ENCODE data around the gene UNG. TPM values are rescaled to one million over a fixed set of nuclear protein-coding genes. Genes with fewer than 3 reads are reported as not detected.

The UNG gene
- total and polyA plus RNA-seq, 9 of the 15 experiments (the other 6 are each of a cell fraction or from before 2014, with no cell fraction given): 8.4 to 59.8 (median 41.0) TPM

DNA sequence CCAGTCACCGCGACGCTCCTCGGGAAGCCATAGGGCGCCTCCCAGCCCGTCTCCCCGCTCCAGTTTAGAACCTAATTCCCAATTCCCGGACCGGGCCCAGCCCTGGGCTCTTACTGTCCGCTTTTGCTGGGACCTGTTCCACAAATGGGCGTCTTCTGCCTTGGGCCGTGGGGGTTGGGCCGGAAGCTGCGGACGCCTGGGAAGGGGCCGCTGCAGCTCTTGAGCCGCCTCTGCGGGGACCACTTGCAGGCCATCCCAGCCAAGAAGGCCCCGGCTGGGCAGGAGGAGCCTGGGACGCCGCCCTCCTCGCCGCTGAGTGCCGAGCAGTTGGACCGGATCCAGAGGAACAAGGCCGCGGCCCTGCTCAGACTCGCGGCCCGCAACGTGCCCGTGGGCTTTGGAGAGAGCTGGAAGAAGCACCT, 797 bp downstream of the UNG start (continued):
- TF ChIP-seq, protein P1, sequence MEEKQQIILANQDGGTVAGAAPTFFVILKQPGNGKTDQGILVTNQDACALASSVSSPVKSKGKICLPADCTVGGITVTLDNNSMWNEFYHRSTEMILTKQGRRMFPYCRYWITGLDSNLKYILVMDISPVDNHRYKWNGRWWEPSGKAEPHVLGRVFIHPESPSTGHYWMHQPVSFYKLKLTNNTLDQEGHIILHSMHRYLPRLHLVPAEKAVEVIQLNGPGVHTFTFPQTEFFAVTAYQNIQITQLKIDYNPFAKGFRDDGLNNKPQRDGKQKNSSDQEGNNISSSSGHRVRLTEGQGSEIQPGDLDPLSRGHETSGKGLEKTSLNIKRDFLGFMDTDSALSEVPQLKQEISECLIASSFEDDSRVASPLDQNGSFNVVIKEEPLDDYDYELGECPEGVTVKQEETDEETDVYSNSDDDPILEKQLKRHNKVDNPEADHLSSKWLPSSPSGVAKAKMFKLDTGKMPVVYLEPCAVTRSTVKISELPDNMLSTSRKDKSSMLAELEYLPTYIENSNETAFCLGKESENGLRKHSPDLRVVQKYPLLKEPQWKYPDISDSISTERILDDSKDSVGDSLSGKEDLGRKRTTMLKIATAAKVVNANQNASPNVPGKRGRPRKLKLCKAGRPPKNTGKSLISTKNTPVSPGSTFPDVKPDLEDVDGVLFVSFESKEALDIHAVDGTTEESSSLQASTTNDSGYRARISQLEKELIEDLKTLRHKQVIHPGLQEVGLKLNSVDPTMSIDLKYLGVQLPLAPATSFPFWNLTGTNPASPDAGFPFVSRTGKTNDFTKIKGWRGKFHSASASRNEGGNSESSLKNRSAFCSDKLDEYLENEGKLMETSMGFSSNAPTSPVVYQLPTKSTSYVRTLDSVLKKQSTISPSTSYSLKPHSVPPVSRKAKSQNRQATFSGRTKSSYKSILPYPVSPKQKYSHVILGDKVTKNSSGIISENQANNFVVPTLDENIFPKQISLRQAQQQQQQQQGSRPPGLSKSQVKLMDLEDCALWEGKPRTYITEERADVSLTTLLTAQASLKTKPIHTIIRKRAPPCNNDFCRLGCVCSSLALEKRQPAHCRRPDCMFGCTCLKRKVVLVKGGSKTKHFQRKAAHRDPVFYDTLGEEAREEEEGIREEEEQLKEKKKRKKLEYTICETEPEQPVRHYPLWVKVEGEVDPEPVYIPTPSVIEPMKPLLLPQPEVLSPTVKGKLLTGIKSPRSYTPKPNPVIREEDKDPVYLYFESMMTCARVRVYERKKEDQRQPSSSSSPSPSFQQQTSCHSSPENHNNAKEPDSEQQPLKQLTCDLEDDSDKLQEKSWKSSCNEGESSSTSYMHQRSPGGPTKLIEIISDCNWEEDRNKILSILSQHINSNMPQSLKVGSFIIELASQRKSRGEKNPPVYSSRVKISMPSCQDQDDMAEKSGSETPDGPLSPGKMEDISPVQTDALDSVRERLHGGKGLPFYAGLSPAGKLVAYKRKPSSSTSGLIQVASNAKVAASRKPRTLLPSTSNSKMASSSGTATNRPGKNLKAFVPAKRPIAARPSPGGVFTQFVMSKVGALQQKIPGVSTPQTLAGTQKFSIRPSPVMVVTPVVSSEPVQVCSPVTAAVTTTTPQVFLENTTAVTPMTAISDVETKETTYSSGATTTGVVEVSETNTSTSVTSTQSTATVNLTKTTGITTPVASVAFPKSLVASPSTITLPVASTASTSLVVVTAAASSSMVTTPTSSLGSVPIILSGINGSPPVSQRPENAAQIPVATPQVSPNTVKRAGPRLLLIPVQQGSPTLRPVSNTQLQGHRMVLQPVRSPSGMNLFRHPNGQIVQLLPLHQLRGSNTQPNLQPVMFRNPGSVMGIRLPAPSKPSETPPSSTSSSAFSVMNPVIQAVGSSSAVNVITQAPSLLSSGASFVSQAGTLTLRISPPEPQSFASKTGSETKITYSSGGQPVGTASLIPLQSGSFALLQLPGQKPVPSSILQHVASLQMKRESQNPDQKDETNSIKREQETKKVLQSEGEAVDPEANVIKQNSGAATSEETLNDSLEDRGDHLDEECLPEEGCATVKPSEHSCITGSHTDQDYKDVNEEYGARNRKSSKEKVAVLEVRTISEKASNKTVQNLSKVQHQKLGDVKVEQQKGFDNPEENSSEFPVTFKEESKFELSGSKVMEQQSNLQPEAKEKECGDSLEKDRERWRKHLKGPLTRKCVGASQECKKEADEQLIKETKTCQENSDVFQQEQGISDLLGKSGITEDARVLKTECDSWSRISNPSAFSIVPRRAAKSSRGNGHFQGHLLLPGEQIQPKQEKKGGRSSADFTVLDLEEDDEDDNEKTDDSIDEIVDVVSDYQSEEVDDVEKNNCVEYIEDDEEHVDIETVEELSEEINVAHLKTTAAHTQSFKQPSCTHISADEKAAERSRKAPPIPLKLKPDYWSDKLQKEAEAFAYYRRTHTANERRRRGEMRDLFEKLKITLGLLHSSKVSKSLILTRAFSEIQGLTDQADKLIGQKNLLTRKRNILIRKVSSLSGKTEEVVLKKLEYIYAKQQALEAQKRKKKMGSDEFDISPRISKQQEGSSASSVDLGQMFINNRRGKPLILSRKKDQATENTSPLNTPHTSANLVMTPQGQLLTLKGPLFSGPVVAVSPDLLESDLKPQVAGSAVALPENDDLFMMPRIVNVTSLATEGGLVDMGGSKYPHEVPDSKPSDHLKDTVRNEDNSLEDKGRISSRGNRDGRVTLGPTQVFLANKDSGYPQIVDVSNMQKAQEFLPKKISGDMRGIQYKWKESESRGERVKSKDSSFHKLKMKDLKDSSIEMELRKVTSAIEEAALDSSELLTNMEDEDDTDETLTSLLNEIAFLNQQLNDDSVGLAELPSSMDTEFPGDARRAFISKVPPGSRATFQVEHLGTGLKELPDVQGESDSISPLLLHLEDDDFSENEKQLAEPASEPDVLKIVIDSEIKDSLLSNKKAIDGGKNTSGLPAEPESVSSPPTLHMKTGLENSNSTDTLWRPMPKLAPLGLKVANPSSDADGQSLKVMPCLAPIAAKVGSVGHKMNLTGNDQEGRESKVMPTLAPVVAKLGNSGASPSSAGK (IDR thresholded peaks at IDR 0.05): 0 out of 2 replicates have a peak, but pooled peaks have one; percentile 22
- TF ChIP-seq, protein P2, sequence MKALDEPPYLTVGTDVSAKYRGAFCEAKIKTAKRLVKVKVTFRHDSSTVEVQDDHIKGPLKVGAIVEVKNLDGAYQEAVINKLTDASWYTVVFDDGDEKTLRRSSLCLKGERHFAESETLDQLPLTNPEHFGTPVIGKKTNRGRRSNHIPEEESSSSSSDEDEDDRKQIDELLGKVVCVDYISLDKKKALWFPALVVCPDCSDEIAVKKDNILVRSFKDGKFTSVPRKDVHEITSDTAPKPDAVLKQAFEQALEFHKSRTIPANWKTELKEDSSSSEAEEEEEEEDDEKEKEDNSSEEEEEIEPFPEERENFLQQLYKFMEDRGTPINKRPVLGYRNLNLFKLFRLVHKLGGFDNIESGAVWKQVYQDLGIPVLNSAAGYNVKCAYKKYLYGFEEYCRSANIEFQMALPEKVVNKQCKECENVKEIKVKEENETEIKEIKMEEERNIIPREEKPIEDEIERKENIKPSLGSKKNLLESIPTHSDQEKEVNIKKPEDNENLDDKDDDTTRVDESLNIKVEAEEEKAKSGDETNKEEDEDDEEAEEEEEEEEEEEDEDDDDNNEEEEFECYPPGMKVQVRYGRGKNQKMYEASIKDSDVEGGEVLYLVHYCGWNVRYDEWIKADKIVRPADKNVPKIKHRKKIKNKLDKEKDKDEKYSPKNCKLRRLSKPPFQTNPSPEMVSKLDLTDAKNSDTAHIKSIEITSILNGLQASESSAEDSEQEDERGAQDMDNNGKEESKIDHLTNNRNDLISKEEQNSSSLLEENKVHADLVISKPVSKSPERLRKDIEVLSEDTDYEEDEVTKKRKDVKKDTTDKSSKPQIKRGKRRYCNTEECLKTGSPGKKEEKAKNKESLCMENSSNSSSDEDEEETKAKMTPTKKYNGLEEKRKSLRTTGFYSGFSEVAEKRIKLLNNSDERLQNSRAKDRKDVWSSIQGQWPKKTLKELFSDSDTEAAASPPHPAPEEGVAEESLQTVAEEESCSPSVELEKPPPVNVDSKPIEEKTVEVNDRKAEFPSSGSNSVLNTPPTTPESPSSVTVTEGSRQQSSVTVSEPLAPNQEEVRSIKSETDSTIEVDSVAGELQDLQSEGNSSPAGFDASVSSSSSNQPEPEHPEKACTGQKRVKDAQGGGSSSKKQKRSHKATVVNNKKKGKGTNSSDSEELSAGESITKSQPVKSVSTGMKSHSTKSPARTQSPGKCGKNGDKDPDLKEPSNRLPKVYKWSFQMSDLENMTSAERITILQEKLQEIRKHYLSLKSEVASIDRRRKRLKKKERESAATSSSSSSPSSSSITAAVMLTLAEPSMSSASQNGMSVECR (CRISPR knock-in tag; IDR thresholded peaks at IDR 0.05): peak; percentile 79; the same call in 1 of the 2 replicates
- TF ChIP-seq FOSL1 (tag; conservative IDR thresholded peaks at IDR 0.05) (no peak), NFIC (IDR thresholded peaks at IDR 0.05) (peak; percentile 81), GABPA (tag; conservative IDR thresholded peaks at IDR 0.05; ENCODE audit: low read depth) (peak; percentile 63), ETV1 (tag; conservative IDR thresholded peaks at IDR 0.05; ENCODE audit: low read depth) (peak; percentile 35; the same call in 1 of the 2 replicates), KAT8 (IDR thresholded peaks at IDR 0.05; ENCODE audit: low read depth) (no peak), SREBF1 (IDR thresholded peaks at IDR 0.05; ENCODE audit: borderline replicate concordance, low read depth, low read length) (no peak), ETV5 (CRISPR knock-in tag; IDR thresholded peaks at IDR 0.05; ENCODE audit: low read depth) (0 out of 2 replicates have a peak, but pooled peaks have one; percentile 12), PHF21A (IDR thresholded peaks at IDR 0.05; ENCODE audit: borderline replicate concordance, low read depth) (0 out of 2 replicates have a peak, but pooled peaks have one; percentile 11), RBFOX2 (IDR thresholded peaks at IDR 0.05; ENCODE audit: low read depth, low read length) (peak; percentile 58)

Measured in K562 (cell line).